Activated naive CD8-positive, alpha-beta T cell treated with anti-CD3 and anti-CD28 coated beads, Interleukin-2, amount 10 ng/mL, durations not matched to agents 7 days and 5 days (primary cell): Measurements from ENCODE around the gene UNC5A. TPM values are rescaled to one million over a fixed set of nuclear protein-coding genes. Genes with fewer than 3 reads are reported as not detected.
"Not testable (repeated sequence)": the region's sequence is repeated elsewhere in the genome, so short reads cannot be mapped to it uniquely, and the experiment has no call there.

Experiments used
- ATAC-seq: fragments of 150-1000 bp; cut with Tn5 transposase; one replicate; pipeline ENCODE4 v1.10.0; 2021; ENCODE audit warnings: low read depth, moderate library complexity
- POLR2A ChIA-PET: fragments of 350-600 bp; sonication (Branson Sonifier 250); formaldehyde crosslinking; loops from one replicate; lab custom pipeline; 2021; ENCODE audit warnings: antibody characterized with exemption; lab: Charles Lee
- DNase-seq: peaks from one replicate; pipeline ENCODE4 v3.0.0; 2021
- H3K27ac Mint-ChIP-seq: one replicate; pipeline ENCODE4 v1.8.0; 2022; ENCODE audit warnings: mild to moderate bottlenecking, mixed read lengths
- H3K27me3 Mint-ChIP-seq: one replicate; pipeline ENCODE4 v1.8.0; 2022; ENCODE audit warnings: mild to moderate bottlenecking, moderate library complexity, mixed read lengths
- H3K36me3 Mint-ChIP-seq: one replicate; pipeline ENCODE4 v1.8.0; 2021; ENCODE audit warnings: mild to moderate bottlenecking, mixed read lengths
- H3K4me1 Mint-ChIP-seq: one replicate; pipeline ENCODE4 v1.8.0; 2021; ENCODE audit warnings: mixed read lengths
- H3K4me3 Mint-ChIP-seq: one replicate; pipeline ENCODE4 v1.8.0; 2022; ENCODE audit warnings: mild to moderate bottlenecking, moderate library complexity, mixed read lengths
- H3K9me3 Mint-ChIP-seq: one replicate; pipeline ENCODE4 v1.8.0; 2021; ENCODE audit warnings: mixed read lengths
- total RNA-seq, 2 experiments: library from RNA; stranded (reverse); gene quantifications; one replicate each; pipeline ENCODE4 v1.2.3, GENCODE V29; 2021

The UNC5A gene
- total RNA-seq, 2 experiments from 2014 or later = not detected

GRCh38 chr5:176866707-176867310, 56.5 kb downstream of the UNC5A start:
- Mint-ChIP-seq H3K4me1 (no peaks in the 10 kb centered on the region), H3K27me3 (peaks cover 25% of the 10 kb centered on the region), H3K9me3 (no peaks in the 10 kb centered on the region), H3K36me3 (no peaks in the 10 kb centered on the region), H3K4me3 (no peak overlapping the region), H3K27ac (no peak overlapping the region)
- no peak for ATAC-seq
- DNase-seq = no peak
- POLR2A ChIA-PET = no interaction called here

- no peak for ATAC-seq
- Mint-ChIP-seq H3K36me3 (no peaks in the 10 kb centered on the region), H3K9me3 (peaks cover 1% of the 10 kb centered on the region), H3K27me3 (peaks cover 22% of the 10 kb centered on the region), H3K4me1 (no peaks in the 10 kb centered on the region), H3K27ac (no peak overlapping the region), H3K4me3 (no peak overlapping the region)
- POLR2A ChIA-PET = no interaction called here
- no peak for DNase-seq
These were observed 57.8 kb downstream of the UNC5A start for GRCh38 chr5:176868126-176868525.

- POLR2A ChIA-PET = no interaction called here
- Mint-ChIP-seq H3K4me3 (no peak overlapping the region), H3K4me1 (no peaks in the 10 kb centered on the region), H3K36me3 (peaks cover 2% of the 10 kb centered on the region), H3K9me3 (peaks cover 3% of the 10 kb centered on the region), H3K27me3 (peaks cover 19% of the 10 kb centered on the region), H3K27ac (no peak overlapping the region)
- ATAC-seq (no peak), DNase-seq (no peak)
These were observed 58.4 kb downstream of the UNC5A start for GRCh38 chr5:176868731-176869130.

DNA sequence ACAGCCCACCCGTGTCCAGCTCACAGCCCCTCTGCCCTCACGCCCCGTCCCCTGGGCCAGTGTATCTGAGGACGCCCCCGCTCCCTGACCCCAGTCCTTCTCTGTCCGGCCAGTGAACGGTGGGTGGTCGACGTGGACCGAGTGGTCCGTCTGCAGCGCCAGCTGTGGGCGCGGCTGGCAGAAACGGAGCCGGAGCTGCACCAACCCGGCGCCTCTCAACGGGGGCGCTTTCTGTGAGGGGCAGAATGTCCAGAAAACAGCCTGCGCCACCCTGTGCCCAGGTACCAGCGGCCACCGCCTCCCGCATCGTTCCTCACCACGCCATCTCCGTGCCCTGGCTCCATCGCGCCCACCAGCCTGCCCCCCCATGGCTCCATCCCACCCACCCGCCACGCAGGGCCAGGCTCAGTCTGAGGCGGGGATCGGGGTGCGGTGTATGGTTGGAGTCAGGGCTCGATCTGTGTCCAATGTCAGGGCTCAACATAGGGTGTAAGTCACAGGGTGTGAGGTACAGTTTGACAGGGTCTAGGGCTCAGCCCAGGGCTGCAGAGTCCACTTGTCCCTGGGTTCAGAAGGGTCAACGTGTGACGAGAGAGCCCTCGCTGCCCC, 59.2 kb downstream of the UNC5A start:
- POLR2A ChIA-PET = no interaction called here
- Mint-ChIP-seq H3K4me1 (no peaks in the 10 kb centered on the region), H3K36me3 (peaks cover 2% of the 10 kb centered on the region), H3K4me3 (no peak overlapping the region), H3K9me3 (peaks cover 3% of the 10 kb centered on the region), H3K27me3 (peaks cover 17% of the 10 kb centered on the region), H3K27ac (no peak overlapping the region)
- no peak for ATAC-seq
- DNase-seq = no peak

- POLR2A ChIA-PET = no interaction called here
- Mint-ChIP-seq H3K36me3 (peaks cover 2% of the 10 kb centered on the region), H3K4me3 (no peak overlapping the region), H3K9me3 (peaks cover 3% of the 10 kb centered on the region), H3K27me3 (peaks cover 17% of the 10 kb centered on the region), H3K4me1 (no peaks in the 10 kb centered on the region), H3K27ac (no peak overlapping the region)
- ATAC-seq (no peak), DNase-seq (no peak)
These were observed 59.8 kb downstream of the UNC5A start for GRCh38 chr5:176870110-176870591.

- H3K4me3 Mint-ChIP-seq, POLR2A ChIA-PET, ATAC-seq, H3K27ac Mint-ChIP-seq, H3K4me1 Mint-ChIP-seq, H3K36me3 Mint-ChIP-seq, H3K9me3 Mint-ChIP-seq, DNase-seq: not testable (repeated sequence)
- H3K27me3 Mint-ChIP-seq = peaks cover 19% of the 10 kb centered on the region
These were observed 60.3 kb downstream of the UNC5A start for GRCh38 chr5:176870644-176871043.

DNA sequence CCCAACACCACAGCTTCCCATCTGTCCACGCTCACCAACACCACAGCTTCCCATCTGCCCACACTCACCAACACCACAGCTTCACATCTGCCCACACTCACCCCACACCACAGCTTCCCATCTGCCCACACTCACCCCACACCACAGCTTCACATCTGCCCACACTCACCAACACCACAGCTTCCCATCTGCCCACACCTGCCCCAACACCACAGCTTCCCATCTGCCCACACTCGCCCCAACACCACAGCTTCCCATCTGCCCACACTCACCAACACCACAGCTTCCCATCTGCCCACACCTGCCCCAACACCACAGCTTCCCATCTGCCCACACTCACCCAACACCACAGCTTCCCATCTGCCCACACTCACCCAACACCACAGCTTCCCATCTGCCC, 62.2 kb downstream of the UNC5A start:
- DNase-seq, H3K4me3 Mint-ChIP-seq, POLR2A ChIA-PET: not testable (repeated sequence)

DNA sequence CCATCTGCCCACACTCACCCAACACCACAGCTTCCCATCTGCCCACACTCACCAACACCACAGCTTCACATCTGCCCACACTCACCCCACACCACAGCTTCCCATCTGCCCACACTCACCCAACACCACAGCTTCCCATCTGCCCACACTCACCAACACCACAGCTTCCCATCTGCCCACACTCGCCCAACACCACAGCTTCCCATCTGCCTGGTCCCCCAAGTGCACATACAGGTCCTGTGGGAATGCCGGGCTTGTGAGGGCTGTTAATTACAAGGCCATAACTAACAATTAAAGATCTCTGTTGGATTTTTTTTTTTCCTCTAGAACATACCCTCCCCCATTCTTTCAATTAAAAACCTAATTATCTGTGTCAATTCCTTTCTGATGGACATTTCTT, 62.7 kb downstream of the UNC5A start:
- H3K27ac Mint-ChIP-seq = peak overlapping the region; percentile 34
- H3K9me3 Mint-ChIP-seq, H3K4me3 Mint-ChIP-seq, H3K36me3 Mint-ChIP-seq, POLR2A ChIA-PET, ATAC-seq, H3K4me1 Mint-ChIP-seq, DNase-seq: not testable (repeated sequence)
- H3K27me3 Mint-ChIP-seq = peaks cover 14% of the 10 kb centered on the region

More for the DNA sequence above, 62.2 kb downstream of the UNC5A start:
- peaks cover 15% of the 10 kb centered on the region for H3K27me3 Mint-ChIP-seq
- not testable (repeated sequence) for H3K36me3 Mint-ChIP-seq, H3K9me3 Mint-ChIP-seq, H3K27ac Mint-ChIP-seq, ATAC-seq, H3K4me1 Mint-ChIP-seq

DNA sequence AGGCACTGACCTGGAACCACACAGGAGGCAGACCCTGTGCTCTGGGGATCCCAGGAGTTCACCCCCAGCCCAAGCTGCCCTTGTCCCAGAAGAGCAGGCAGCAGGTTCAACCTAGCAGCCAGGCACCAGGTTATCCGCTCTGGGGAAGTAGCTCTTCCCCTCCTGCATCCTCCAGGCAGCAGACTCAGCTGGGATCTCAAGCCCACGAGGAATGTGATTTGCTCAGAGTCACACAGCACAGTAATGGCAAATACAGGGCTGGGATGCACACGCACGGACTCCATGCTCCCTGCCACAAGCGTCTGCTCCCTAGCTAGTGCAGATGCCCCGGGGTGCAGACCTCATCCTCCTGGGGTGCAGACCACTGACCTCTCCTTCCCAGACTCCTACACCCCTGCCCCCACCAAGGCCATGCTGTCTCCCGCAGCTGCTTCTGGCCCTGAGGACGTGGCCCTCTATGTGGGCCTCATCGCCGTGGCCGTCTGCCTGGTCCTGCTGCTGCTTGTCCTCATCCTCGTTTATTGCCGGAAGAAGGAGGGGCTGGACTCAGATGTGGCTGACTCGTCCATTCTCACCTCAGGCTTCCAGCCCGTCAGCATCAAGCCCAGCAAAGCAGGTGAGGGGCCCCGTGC, 63.3 kb downstream of the UNC5A start:
- Mint-ChIP-seq H3K27ac (peak overlapping the region; percentile 34), H3K4me3 (no peak overlapping the region), H3K36me3 (peaks cover 3% of the 10 kb centered on the region), H3K27me3 (peaks cover 14% of the 10 kb centered on the region), H3K9me3 (peaks cover 4% of the 10 kb centered on the region), H3K4me1 (peaks cover 10% of the 10 kb centered on the region)
- POLR2A ChIA-PET = no interaction called here
- ATAC-seq (no peak), DNase-seq (no peak)

- POLR2A ChIA-PET = no interaction called here
- Mint-ChIP-seq H3K27ac (no peak overlapping the region), H3K4me1 (peaks cover 10% of the 10 kb centered on the region), H3K9me3 (peaks cover 4% of the 10 kb centered on the region), H3K36me3 (peaks cover 3% of the 10 kb centered on the region), H3K4me3 (no peak overlapping the region), H3K27me3 (peaks cover 14% of the 10 kb centered on the region)
- ATAC-seq (no peak), DNase-seq (no peak)
These were observed 63.9 kb downstream of the UNC5A start for GRCh38 chr5:176874198-176874780.

GRCh38 chr5:176875014-176875550, 64.7 kb downstream of the UNC5A start:
- POLR2A ChIA-PET = no interaction called here
- DNase-seq (no peak), ATAC-seq (no peak)
- Mint-ChIP-seq H3K4me1 (peaks cover 10% of the 10 kb centered on the region), H3K9me3 (peaks cover 4% of the 10 kb centered on the region), H3K27me3 (peaks cover 14% of the 10 kb centered on the region), H3K27ac (no peak overlapping the region), H3K4me3 (no peak overlapping the region), H3K36me3 (peaks cover 3% of the 10 kb centered on the region)

DNA sequence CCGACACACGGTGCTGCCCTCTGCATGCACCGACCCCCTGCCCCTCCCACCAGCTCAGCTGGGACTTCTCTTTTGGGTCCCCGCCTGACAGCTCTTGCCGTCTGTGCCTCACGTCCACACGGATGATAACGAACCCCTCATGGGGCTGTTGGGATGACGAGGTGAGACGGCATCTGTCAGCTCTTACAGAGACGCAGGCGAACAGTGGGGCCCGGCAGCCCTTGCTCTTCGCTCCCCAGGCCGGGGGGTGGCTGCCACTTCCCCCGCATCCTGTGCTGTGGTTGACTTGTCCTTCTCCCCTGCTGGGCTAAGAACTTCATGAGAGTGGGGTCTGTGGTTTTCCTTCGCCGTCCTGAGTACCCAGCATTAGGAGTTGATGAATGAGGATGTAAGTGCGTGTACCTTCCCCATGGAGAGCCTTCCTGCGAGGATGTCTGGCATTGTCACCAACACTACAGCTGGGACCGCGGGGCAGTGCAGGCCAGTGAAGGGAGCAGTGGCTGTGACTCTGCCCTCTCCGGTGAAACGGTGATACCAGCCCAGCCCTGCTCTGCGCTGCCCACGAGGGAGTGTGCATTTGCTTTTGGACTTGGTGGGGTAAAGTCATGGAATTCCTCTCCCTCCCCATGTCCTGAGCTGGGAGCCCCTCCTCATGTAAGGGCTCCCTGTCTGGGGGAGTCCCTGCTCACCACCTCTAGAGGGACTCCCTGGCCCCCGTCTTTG, 65.6 kb downstream of the UNC5A start:
- DNase-seq (peak; percentile 44), ATAC-seq (peak; percentile 32)
- POLR2A ChIA-PET = no interaction called here
- Mint-ChIP-seq H3K9me3 (peaks cover 4% of the 10 kb centered on the region), H3K4me1 (peaks cover 10% of the 10 kb centered on the region), H3K27me3 (peaks cover 14% of the 10 kb centered on the region), H3K36me3 (peaks cover 3% of the 10 kb centered on the region), H3K27ac (no peak overlapping the region), H3K4me3 (no peak overlapping the region)
